HuH-7 (cell line): ENCODE data around the gene SFRP5.

ENCODE experiments used
- DNase-seq: peaks from one replicate; pipeline ENCODE4 v3.0.0; 2011; ENCODE audit warnings: low spot score

The SFRP5 gene

GRCh38 chr10:97763947-97764346 lies 7.9 kb downstream of the SFRP5 start:
- no peak for DNase-seq

GRCh38 chr10:97763411-97763810 lies 8.4 kb downstream of the SFRP5 start:
- DNase-seq = no peak

- DNase-seq = no peak
These were observed 9.0 kb downstream of the SFRP5 start for GRCh38 chr10:97762816-97763215.

GRCh38 chr10:97762056-97762455 lies 9.7 kb downstream of the SFRP5 start:
- no peak for DNase-seq

- no peak for DNase-seq
These were observed 10.4 kb downstream of the SFRP5 start for GRCh38 chr10:97761331-97761865.

DNA sequence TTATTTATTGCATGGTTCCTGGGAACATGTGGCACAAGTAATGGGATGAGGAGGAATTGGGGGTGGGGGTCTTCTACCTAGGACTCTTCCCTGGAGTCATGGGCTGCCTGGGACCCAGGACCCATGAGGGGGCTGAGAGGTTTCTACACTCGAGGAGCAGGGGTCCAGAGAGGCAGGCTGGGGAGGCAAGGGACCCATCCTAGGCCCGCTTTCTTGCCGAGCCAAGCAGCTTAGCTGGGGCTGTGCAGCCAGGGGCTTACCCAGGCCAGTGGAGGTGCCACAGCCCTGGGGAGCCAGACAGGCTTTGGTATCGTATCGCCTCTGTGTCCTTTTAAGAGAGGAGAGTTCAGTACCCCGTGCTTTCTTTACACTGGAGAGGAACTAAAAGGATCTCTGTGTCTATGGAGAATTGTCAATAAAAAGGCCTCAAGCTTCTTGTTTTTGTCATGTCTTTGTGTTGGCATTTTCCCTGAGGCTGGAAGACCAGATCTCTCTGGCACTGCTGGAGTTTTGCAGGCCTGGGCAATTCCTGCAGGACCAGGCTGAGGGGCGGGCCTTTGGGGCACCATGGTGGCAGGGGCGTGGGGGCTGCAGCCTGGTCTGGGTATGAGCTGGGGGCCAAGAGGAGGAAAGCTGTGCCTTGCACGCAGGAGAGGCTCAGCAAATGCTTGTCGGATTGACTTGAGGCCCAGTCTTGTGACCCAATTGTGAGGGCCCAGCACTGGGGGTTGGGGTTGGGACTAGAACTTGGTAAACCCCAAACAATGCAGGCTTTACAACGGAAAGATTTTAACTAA lies 11.1 kb downstream of the SFRP5 start:
- no peak for DNase-seq

DNA sequence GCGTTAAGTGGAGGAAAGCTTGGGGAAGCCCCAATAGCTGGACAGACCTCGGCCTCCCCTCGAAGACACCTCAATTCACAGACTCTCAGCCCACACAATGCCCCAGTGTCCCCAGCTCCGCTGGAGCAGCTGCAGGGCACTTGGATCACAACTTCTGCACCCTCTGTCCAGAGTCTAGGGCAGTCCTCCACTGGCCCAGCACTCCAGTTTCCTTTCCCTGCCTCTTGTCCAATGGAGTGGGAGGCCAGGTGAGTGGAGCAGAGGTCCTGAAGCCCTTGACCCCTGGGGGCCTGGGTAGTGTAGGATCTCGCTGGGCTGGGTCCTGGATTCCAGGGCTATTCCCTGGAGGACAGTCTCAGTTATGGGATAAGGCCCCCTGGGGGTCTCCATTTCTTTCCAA lies 11.9 kb downstream of the SFRP5 start:
- DNase-seq = no peak

- DNase-seq = peak; percentile 95
These were observed 12.5 kb downstream of the SFRP5 start for GRCh38 chr10:97759158-97759887.

GRCh38 chr10:97757471-97757870 lies 14.3 kb downstream of the SFRP5 start:
- DNase-seq = no peak

- no peak for DNase-seq
These were observed 16.1 kb downstream of the SFRP5 start for GRCh38 chr10:97755718-97756117.

- DNase-seq = no peak
These were observed 17.1 kb downstream of the SFRP5 start for GRCh38 chr10:97754726-97755125.

- DNase-seq = no peak
These were observed 18.8 kb downstream of the SFRP5 start for GRCh38 chr10:97752956-97753355.

GRCh38 chr10:97748116-97748515 lies 23.7 kb downstream of the SFRP5 start:
- no peak for DNase-seq

DNA sequence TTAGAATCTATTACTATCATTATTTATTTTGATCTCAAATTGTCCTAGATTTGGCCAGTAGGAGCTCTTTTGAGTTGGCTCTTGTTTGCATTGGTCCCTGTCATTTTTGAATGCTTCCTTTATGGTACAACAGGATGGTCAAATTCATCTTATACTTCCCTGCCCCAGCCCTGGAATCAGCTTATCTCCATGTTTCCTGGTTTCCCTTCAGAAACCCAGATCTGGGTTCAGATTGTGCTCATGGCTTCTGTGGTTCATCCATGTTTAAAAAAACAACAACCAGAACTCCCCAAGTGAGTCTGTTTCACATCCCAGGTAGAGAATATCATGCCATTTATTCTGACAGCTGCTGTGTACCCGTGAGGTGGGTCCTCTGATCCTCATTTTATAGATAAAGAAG lies 24.2 kb downstream of the SFRP5 start:
- DNase-seq = no peak

DNA sequence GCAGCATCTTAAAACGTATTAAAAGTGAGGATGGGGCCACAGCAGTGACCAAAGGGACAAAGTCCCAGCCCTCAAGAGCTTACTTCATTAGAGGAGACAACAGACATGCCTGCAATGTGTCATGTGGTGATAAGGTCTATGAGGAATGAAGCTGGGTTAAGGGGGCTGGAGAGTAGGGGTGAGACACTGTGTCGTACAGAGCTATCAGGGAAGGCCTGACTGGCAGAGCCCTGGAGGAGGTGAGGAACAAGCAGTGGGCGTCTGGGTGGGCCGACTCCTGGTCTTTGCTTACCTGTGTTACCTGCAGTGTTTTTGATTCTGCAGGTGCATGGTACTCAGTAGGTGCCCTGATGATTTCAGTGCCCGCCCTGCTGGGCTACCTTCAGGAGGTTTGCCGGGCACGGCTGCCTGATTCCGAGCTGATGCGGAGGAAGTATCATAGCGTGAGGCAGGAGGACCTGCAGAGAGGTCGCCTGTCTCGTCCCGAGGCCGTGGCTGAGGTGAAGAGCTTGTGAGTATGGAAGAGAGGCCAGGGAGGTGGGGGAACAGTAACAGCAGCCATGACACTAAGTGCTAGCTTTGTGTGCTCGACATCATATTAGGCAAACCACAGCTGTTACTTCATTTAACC lies 27.3 kb downstream of the SFRP5 start:
- DNase-seq = no peak

- DNase-seq = no peak
These were observed 28.4 kb downstream of the SFRP5 start for GRCh38 chr10:97743169-97743943.

DNA sequence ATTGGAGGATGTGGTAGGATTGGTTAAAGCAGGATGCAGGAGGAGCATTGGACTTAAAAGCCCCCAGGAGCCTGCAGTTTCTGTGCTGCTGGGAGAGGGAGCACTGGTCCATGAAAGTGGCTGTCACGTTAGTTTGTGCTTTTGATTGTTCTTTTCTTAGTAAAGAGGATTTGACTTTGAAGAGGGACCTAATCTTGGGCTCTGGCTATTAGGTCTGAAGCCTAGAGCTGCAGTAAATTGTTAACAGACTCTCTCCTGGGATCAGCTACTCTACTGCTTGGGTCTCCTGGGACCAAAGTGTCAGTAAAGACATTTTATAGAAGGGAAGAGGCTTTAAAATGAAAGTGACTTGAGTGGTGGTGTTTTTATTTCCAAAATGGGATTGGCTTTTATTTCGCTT lies 31.2 kb downstream of the SFRP5 start:
- no peak for DNase-seq

DNA sequence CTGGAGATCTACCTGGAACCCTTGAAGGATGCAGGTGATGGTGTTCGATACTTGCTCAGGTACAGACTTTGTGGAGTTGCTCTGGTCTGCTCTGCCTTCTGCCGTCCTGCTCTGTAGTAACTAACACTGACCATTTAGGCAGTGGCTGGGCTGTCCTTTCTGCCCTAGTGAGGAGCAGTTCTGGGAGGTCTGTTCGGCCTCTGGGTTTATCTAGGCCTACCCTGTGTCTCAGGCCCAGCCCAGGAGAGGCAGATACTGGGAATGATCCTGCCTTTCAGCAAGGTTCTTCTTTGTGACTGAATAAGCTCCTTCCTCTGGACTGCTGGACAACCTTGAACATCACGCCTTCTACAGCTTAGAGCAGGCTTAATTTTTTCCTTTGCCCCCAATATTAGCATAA lies 33.2 kb downstream of the SFRP5 start:
- no peak for DNase-seq

DNA sequence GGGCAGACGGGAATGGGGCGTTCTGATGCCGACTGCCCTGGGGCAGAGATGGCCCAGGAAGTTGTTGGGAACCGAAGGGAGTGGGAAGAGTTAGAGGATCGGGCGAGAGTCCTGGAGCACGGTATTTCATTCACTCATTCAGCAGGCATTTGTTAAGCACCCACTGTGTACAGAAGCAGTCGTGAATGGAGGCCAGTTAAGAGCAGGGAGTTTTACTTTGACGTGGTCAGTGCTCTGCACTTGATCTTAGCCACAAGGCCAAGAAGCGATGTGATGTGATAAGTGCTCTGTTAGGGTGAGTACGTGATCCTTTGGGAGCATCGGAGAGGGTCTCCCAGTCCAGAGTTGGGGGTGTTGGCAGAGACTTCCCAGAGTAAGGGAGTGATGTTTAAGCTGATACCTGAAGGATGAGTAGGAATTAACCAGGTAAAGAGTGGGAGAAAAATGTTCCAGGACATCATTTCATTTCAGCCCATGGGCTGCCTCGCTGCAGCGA lies 34.0 kb downstream of the SFRP5 start:
- DNase-seq = no peak

- peak; percentile 94 for DNase-seq
These were observed 34.7 kb downstream of the SFRP5 start, which contains the start of gene ZFYVE27 for GRCh38 chr10:97736902-97737769. TSS of gene ZFYVE27 (plus strand) at chr10:97737128. CDS start at chr10:97738478, 1,350 bp downstream.

DNA sequence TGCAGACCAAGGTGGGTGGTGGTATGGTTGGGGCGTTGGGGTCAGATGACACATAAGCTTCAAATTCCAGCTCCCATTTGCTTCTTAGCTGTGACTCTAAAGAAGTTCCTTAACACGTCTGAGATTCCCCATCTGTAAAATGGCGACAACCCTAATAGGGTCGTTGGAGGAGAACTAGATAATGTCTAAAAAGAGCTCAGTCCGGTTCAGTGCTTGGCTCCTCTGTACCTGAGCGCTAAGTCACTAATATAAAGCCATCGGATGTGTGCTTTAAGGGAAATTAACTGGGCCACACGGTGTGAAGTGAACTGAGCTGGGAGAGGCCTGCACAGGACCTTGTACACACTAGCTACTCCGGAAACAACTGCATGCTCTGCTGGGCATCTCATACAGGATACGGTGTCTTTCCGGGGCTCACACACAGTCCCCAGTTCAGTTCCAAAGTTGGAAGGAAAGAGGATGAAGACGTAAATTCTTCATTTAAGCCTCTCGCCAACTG lies 35.3 kb downstream of the SFRP5 start:
- no peak for DNase-seq
